OCI-LY1 (cell line): ENCODE measurements around the gene ABHD16A.

Source experiments
- CTCF ChIP-seq: fragments of 200-600 bp; sonication (generic), shearing (Covaris generic); IDR thresholded peaks from 2 replicates; pipeline ENCODE4 v1.5.1; 2017; ENCODE audit warnings: mild to moderate bottlenecking, antibody characterized with exemption, low read length, moderate library complexity, mixed read lengths
- EZH2 ChIP-seq: fragments of 200-600 bp; sonication (generic), shearing (Covaris generic); IDR thresholded peaks from 2 replicates; pipeline ENCODE4 v1.8.0; 2017; ENCODE audit warnings: borderline replicate concordance, mixed run types, mild to moderate bottlenecking, antibody characterized with exemption, low read length, moderate library complexity, mixed read lengths

- TF ChIP-seq CTCF, result no peak
- no peak for TF ChIP-seq EZH2
Measured at GRCh38 chr6:31659649-31660380, 43.3 kb downstream of the ABHD16A start.
